Activated T-cell treated with anti-CD3 and anti-CD28 coated beads, Interleukin-2, amount 50 U/mL, for 48 hours (primary cell): ENCODE measurements around the gene COL6A3.
"Not testable (repeated sequence)": the region's sequence is repeated elsewhere in the genome, so short reads cannot be mapped to it uniquely, and the experiment has no call there.

Experiments used
- DNase-seq, 2 experiments: peaks; one replicate each; pipeline ENCODE4 v3.0.0-alpha.2; 2020

Gene COL6A3

GRCh38 chr2:237412988-237413776, 782 bp downstream of the COL6A3 start:
- DNase-seq: no peak

- DNase-seq: no peak
Observed at GRCh38 chr2:237412646-237412987, 1.3 kb downstream of the COL6A3 start.

- DNase-seq: no peak
Observed at GRCh38 chr2:237411683-237412423, 2.1 kb downstream of the COL6A3 start.

DNA sequence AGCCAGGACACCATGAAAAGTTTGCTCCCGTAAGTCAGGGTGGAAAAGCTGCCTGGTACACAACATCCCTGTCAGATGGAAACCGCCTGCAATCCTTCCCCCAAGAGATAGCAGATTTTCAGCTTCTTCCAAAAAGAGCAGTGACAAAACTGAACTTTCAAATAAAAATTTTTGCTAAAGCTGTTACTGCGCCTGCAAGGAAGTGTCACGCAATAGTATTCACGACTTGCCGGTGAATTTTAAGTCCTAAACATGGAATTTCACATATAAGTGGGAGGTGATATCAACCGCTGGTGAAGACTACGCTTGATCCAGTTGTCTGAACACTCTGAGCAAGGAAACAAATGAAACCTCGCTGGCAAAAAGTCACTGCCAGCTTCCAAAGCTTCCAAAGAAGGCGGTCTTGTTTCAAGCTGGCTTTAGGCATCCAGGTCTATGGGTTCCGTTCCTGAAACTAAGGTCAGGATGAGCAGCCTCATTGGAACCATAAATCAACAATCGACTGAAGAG, 2.8 kb downstream of the COL6A3 start:
- DNase-seq: no peak

DNA sequence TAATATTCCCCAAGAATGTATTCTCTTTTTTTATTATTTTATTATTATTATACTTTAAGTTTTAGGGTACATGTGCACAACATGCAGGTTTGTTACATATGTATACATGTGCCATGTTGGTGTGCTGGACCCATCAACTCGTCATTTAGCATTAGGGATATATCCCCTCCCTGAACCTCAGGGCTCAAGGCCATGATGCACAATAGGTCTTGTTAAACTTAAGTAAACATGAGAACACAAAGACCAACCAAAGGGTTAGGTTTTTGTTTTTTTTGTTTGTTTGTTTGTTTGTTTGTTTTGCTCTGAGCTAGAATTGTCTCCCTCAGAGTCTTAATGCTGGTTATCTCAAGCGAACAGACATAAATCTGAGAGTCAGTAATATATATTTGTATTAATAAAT, 4.7 kb downstream of the COL6A3 start:
- not testable (repeated sequence) for DNase-seq

DNA sequence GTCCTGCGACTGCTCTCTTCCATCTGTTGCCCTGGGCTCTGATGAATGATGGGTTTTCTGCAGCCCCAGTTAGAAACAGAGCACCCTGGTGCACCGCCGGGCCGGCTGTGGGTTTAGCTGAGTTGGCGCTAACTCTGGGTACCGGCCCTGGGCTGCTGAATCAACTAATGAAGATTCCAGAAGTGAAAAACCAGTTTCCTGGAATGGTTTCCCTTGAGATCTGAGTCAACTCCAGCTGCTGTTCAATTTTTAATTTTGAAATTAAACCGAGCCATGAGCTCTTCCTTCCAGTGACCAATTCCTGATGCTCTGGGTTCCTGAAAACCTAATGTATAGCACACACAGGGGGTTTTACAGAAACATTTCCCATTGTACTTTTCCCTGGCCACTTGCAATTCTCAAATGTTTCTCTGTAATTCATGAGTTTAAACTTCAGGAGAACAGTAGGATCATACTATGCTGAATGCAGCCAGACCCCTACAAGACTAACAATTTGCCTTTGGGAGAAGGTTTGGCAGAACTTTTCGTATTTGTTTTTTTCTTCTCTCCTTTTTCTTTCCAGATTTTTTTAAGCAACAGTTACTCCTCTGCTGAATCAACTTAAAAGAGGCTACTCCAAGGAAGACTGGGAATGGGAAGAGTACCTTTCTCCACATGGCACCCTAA, 5.5 kb downstream of the COL6A3 start:
- DNase-seq: no peak

- no peak for DNase-seq
Observed at GRCh38 chr2:237407700-237408099, 6.3 kb downstream of the COL6A3 start.

DNA sequence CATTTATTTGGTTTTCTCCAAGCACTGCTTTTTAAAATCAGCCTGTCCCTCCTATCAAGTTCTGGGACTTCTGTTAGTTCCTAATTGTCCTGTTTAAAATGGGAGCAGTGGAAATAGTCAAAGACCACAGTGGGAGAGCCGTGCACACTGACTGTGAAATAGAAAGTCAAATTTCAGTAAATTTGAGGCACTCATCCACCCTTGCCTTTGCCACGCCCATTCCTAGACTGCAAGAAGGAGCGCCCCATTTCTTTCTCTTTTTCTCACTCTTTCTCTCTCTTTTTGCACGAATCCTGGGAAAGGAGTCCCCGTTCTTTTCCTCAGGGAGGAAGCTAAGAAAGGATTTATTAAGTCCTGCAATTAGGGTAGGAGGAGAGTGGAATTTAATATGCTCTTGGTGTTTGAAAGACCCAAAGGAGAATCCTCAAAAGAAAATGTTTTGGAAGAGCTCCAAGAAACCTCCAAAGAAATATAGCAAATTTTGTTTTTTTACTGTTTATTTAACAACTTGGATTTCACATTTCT, 7.5 kb downstream of the COL6A3 start:
- DNase-seq: no peak

DNA sequence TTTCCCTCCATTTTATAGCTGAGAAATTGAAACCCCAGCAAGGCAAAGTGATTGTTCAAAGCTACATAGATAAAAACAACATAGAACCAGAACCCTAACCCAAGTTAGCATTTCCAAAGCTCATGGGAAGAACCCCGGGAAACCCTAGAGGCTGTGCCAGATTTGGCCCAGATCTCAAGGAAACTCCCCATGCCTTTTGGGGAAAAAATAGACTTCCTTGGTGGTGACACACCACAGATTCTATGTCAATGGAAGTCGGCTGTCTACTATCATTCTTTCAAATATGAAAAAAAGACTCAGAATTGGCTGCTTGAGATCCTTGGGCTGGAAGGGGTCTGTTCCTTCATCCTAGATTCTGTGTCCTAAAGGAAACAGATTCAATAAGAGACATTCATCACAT, 8.4 kb downstream of the COL6A3 start:
- DNase-seq: no peak

GRCh38 chr2:237405006-237405559, 8.9 kb downstream of the COL6A3 start:
- no peak for DNase-seq

GRCh38 chr2:237404413-237404812, 9.6 kb downstream of the COL6A3 start:
- DNase-seq: no peak

DNA sequence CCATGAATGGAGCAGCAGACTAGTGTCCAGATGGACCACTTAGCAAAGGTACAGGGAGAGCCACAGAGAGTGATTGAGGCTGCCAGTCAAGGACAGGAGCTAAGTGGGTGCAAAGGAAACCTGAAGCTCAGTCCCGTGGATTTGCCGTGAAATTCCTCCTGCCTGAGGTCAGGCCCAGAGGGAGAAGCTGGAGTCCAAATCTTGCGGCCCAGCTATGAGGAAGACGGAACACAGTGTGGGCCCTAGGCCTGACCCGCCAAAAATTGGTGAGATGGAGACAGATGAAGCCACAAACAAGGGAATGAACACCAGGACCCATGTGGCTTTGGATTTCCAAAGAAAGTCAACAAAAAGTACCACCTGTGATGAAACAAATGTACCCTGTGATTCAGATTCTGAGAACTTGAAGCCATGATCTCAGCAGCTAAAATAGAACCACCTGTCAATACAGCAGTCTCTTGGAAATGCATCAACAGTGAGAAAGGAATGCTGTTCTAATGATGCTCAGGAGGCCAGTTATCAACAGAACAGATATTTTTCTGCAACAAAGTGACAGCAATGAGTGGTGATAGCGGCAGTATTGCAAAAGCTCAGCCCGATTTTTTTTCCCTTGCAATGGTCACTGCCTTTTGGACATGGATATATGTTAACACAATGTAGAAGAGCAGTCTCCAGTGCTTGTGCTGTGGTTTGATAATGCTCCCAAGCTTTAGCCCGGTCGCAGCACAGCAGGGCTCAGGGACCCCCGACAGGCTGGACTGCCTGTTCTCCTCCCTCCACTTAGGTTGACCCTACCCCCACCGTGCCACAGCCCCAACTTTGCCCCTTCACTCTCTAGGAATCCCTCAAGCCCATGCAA, 10.7 kb downstream of the COL6A3 start:
- no peak for DNase-seq

GRCh38 chr2:237400199-237400598, 13.8 kb downstream of the COL6A3 start:
- no peak for DNase-seq

DNA sequence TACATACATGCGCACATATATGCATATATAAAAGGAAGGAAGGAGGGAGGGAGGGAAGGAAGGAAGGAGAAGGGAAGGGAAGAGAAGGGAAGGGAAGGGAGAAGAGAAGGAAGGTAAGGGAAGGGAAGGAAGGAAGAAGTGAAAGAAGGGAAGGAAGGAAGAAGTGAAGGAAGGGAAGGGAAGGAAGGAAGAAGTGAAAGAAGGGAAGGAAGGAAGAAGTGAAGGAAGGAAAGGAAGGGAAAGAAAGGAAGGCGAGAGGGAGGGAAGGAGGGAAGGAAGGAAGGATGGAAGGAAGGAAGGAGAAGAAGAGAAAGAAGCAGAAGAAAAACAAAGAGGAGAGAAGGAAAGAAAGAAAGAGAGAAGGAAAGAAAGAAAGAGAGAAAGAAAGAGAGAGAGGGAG, 16.9 kb downstream of the COL6A3 start:
- no peak for DNase-seq

- no peak for DNase-seq
Observed at GRCh38 chr2:237393523-237393922, 20.4 kb downstream of the COL6A3 start.

DNA sequence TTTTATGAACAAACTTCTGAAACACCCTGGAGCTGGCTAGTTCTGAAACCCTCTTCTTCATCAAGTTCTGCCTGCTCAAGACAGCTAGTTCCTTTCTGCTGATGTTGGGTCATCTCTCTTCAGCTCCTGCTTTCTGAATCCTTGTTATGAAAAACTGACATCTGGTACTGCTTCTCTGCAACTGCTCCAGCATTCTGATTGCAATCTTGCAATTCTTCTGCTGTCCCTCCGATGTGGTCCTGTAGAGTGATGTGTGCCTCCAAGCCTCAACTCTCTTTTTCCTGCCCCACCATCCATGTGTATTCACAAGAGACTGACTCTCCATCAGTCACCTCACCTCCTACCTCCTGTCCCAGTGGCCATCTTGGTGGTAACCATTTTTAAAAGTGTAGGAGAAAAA, 21.8 kb downstream of the COL6A3 start:
- DNase-seq: no peak

DNA sequence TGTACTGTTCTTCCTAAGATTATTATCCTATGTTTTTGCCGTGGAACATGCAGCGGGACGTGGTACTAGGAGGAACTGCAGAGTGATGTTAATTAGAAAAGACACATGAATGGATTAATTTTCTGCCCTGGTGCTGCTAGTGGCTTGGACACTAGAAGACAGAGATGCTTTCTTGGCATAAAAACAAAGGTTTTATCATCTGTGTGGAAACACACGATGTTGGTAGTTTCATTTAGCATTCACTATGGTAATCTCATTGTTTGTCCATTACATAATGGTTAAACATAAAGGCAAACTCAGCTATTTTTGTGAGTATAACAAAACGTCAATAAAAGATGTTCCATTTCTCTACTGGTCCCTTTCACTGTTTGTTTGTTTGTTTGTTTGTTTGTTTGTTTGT, 22.8 kb downstream of the COL6A3 start:
- DNase-seq: no peak

DNA sequence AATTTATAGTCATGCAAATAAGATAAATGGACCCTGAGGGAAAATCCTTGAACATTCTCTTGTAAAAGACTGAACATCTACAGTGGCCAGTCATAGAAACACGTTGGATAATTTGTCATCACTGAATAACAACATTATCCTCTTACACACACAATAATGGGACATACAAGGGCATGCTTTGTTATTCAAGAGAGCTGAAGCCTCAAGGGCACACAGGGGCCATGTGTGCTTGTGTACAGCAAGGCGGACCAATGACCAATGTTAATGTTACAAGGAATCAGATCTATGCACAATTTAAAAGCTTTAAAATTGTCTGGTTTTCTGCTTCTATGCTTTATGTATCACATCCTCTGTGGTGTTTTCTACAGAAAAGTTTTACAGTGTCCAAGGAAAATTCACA, 23.7 kb downstream of the COL6A3 start:
- no peak for DNase-seq

GRCh38 chr2:237389831-237390230, 24.1 kb downstream of the COL6A3 start:
- no peak for DNase-seq

- no peak for DNase-seq
Observed at GRCh38 chr2:237388036-237388435, 25.9 kb downstream of the COL6A3 start.

DNA sequence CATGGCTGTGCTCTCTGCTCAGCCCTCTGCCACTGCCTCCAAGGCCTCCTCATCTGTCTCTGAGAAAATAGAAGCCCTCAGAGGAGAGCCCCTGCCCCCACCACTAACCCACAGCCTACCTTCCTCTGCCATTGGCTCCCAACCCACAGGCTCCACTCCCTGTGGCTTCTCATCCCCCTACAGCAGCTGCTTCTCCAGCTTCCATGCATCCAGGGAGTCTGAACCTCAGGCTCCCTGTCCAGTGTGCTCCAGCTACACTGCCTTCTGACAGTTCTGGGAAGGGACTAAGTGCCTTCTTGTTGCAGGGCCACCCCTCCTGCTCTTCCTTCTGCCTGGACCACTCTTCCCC, 29.3 kb downstream of the COL6A3 start:
- DNase-seq: no peak

DNA sequence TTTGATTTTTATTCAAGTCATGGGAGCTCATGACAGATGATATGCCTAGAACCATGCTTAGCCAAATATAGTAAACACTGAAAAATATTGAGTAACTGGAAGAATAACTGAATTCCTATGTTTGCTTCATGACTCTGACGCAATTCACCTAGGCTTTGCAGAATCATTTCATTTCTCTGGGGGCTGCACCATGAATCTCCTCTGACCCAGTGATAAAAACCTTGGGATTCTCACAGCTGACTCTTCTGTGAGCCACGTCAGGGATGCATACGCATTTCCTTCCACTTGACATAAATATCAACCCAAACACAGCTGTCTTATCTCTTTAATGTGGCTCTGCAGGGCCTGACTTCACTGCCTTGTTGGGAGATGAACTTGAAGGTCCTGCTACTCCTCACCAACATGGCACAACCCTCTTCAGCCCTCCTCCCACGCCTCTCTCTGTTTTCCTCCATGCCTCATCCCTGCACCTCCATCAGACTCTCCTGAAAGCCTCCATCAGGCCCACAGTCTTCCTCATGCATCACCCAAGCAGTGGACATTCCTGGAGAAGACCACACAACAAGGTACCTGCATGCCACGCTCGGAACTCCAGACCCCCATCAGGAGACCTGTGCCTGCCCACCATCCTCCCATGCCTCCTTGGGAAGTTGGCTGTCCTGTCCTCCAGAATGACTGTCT, 29.8 kb downstream of the COL6A3 start:
- no peak for DNase-seq
